GF-D8 (cell line): ENCODE results near the gene ODC1.
"Not testable (repeated sequence)": the region's sequence is repeated elsewhere in the genome, so short reads cannot be mapped to it uniquely, and the experiment has no call there.

Experiments used
- DNase-seq: peaks from one replicate; lab custom pipeline; 2025; lab: John Stamatoyannopoulos, UW

The ODC1 gene

GRCh38 chr2:10447895-10448575 lies at the start of gene ODC1:
TSS of gene ODC1 (minus strand) at chr2:10448327. CDS start at chr2:10445032, 3,295 bp downstream.
- peak; percentile 84 for DNase-seq

GRCh38 chr2:10497797-10498251 lies 49.7 kb upstream of the ODC1 start:
- DNase-seq: peak; percentile 15

- no peak for DNase-seq
These were observed 47.8 kb upstream of the ODC1 start for GRCh38 chr2:10495988-10496313.

- DNase-seq: no peak
These were observed 47.3 kb upstream of the ODC1 start for GRCh38 chr2:10495311-10495987.

DNA sequence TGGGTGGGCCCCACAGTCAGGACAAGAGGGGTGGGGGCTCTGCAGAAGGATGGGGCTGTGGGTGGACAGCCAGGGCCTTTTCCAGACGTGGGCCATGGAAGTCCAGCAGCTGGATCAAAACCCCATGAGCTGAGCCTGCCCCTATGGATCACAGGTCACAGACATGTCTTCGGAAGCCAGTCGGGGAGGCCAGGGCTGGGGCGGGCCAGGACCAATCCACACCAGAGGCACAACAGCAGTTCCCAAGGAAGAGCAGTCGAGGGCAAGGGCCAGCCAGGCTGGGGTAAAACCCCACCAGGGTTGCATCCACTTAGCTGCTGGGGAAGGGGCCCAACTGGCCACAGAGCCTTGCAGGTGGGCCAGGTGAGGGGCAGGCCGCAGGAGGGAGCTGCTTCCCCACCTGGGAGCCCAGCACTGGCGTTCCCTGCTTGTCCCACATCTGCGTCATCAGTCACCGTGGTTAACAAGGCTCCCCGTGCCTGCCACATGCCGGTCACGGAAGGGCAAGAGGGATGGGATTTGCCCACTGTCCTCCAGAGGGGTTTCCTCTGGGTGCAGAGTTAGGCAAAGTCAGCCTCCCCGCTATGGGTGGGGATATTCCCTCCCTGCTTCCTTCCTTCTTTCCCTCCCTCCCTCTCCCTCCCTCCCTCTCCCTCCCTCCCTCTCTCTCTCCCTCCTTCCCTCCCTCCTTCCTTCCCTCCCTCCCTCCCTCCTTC lies 46.4 kb upstream of the ODC1 start:
- no peak for DNase-seq

GRCh38 chr2:10493634-10494281 lies 45.6 kb upstream of the ODC1 start:
- DNase-seq: peak; percentile 31

DNA sequence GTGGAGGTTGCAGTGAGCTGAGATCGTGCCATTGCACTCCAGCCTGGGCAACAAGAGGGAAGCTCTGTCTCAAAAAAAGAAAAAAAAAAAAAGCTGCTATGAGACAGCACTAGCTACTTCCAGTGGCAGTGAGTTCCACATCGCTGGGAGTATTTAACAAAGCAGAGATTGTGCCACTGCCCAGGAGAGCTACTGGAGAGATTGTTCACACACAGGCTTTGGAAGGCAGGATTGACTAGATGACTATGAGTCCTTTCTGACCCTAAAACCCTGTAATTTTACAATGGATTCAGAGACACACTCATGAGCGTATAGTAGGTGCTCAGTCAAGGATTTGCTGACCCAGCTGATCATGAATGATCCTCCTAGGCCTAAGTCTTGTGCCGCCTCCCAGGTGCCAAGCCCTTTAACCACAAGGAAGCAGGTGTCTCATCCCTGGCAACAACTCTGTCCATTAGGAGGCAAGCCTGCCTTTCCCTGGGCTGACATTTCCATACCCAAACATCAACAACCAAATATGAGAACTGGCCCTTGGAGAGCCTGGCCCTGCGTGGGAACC lies 45.0 kb upstream of the ODC1 start:
- DNase-seq: no peak

DNA sequence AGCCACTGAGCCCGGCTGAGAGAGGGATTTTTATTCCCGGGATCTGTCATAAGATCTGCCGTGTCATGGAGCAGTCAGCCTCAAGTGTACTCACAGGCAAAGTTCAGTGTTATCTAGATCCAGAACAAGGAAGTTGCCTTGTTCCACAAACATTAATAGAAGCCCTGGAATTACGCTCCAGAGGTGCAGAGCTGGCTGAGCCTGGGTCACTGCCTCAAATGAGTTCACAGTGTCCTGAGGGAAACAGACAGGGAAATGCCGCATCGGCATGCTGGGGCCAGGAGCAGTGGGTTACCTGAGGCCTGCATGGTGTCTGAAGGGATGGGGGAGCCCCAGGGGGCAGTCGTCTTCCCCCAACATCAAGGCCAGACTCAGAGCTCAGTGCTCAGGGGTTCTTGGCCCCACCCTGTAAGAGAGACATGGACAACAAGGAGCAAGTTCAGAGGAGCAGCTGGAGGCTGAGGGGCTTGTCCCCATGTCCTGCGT lies 42.7 kb upstream of the ODC1 start:
- DNase-seq: no peak

DNA sequence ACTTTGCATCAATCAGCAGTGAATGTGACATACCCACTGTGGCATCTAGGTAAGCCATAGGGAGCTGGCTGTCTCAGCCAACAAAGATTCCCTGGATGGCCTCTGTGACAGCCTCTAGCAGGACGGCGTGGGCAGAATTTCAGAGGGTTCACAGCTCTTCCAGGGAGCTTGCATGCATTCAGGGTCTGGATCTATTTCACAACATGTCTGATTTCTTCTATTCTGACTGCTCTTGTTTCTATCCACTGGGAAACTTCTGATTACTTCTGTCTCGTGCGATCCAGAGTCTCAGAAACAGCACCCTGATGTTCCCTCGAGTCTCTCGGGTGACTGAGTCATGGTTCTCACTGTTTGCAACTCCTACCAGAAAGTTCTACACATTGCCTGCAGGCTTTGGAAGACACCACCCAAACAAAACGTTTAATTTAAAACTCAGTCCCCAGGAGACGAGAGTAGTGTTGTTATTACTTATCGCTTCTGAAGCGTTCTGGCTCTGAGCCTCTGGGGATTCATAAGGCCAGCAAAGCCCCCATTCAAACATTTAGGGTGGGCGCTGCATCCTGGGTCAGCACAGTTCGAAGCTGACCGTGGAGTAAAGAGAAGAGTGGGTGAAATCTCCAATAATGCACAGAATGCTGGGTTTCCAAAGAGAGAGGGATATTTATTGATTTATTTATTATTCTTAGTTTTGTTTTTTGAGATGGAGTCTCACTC lies 41.9 kb upstream of the ODC1 start:
- DNase-seq: no peak

- DNase-seq: not testable (repeated sequence)
These were observed 40.0 kb upstream of the ODC1 start for GRCh38 chr2:10488142-10488541.

- not testable (repeated sequence) for DNase-seq
These were observed 39.6 kb upstream of the ODC1 start for GRCh38 chr2:10487741-10488104.

DNA sequence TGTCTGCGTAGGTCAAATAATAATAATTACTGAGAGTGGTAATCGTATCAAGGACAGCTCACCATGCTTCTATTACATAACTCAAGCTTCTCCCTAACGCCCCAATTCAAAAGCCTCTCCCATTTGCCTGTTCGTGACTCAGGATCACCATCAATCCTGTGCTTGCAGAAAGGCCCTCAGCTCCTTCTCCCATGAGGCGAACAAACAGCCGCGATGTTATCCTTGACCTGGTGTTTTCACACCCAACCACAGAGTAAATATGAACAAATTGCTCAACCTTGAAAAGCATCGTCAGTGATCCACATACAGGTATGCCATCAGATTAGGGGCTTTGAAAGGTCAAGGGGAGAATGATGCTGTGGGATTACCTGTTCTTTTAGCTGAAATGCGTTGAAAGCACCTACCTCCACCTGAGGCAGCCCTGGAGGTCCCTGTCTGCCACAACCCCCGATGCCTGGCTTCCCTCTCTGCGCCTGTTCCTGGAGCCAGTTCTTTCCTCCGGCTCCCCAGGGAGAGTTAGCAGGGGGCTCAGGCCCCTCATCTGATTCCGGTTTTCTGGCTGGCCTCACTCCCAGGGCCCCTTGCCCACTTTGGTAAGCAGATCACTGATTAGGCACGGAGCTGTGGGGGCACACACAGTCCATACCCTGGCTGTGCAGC lies 39.1 kb upstream of the ODC1 start:
- DNase-seq: no peak

DNA sequence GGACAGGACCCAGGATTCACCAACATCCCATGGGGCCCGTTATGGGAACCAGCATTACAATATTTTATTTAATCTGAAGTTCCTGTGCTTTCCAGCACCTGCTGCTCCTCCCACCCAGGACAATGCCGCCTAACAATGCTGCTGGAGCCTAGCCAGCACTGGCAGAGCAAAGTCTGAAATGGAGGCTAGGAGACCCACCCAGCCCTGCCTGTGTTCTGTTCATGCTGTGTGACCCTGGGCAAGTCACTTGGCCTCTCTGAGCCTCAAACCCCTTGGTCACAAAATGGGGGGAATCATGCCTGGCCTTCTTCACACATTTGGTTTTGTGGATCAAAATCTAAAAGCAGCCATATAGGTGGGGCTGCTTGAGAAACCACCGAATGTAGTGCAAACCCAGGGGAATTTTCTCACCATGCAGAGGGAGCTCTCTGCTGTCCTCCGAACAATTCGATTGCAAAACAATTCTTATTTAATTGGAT lies 38.5 kb upstream of the ODC1 start:
- no peak for DNase-seq

DNA sequence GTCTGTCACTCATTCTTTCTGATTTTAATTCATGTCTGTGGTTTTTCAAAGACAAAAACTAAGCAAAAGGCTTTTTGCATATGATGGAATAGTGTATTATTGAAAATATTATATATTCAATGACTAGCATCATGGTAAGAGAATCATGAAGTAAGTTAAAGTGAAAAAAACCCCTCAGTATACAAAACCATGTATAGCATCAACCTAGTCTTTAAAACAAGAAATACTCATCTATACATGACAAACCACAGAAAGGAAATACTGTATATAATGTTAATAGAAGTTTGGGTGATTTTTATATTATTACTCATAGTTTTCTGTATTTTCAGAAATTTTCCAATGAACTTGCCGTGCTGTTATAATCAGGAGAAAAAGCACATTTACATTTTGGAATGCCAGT lies 38.0 kb upstream of the ODC1 start:
- DNase-seq: no peak

- no peak for DNase-seq
These were observed 34.8 kb upstream of the ODC1 start for GRCh38 chr2:10482913-10483312.

- DNase-seq: no peak
These were observed 34.3 kb upstream of the ODC1 start for GRCh38 chr2:10482460-10482859.

DNA sequence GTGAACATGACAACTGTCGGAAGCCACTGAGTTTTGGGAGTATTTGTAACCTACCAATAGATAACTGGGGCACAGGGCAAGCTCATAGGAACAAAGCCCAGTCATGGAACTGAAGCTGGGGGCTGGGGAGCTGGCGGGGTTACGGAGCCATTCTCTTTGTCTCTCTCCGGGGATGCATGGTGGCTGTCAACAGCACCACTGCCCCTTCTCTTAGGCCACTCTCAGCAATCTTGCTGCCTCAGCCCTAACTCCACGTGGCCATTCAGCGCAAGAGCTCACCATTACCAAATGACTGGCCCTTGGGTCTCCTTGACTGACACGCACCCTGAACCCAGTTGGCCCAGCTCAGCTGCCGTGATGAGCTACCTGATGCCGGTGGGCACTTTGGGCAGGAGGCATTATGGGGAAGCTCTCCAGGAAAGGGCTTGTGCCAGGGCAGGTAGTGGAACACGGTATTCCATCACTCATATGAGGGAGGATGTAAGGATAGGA lies 33.6 kb upstream of the ODC1 start:
- no peak for DNase-seq

DNA sequence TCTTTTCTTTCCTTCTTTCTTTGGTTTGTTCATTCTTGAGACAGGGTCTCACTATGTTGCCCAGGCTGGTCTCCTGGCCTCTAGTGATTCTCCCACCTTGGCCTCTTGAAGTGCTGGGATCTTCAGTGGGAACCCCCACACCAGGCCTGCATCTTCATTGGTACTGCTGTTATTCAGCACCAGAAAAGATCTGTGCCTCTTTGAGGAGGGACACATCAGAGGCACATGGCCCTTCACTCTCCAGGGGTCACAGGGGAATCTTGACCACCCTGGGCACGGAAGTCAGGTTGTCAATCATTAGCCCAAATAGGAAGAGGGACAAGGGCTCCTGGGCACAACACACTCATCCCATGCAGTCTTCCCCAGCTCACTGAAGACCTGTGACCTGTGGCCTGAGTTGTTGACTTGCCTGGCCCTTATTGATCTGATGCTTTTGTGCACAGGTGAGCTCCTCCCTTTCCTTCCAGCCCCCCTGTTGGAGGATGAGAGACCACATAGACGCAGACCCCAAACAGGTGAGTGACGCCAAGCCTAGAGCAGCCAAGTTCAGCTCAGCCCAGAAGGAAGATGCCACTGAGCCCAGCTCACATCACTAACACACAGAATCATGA lies 33.0 kb upstream of the ODC1 start:
- DNase-seq: no peak

DNA sequence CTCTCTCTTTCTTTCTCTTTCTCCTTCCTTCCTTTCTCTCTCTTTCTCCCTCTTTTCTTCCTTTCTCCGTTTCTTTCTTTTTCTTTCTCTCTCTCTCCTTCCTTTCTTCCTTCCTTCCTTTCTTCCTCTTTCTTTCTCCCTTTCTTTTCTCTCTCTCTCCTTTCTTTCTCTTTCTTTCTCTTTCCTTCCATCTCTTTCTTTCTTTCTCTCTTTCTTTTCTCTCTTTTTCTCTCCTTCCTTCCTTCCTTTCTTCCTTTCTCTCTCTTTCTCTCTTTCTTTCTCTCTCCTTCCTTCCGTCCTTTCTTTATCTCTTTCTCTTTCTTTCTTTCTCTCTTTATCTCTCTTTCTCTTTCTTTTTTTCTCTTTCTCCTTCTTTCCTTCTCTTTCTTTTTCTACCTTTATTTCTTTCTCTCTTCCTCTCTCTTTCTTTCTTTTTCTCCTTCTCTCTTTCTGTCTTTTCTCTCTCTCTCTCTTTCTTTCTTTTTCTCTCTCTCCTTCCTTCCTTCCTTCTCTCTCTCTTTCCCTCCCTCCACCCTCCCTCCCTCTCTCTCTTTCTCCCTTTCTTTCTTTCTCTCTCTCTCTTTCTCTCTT lies 32.3 kb upstream of the ODC1 start:
- no peak for DNase-seq

DNA sequence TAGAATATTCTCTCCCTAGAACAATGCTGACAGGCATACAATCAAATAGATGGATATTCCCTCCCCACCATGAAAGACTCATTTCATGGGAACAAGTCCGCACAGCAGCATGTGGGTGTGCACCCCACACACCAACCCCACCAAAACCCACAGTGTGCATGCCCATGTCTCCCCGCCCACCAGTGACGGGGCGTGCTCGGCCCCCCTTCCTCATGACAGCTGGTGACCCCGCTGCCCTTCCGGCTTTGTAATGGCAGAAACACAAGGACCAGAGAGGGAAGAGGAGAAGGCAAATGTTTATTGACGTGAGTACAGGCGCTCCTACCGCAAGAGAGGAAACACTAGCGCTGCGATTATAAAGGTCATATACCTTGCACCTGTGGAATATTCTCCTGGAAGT lies 30.8 kb upstream of the ODC1 start:
- DNase-seq: no peak
